GM12878 (cell line): ENCODE data around the gene SLC22A23. TPM values are rescaled to one million over a fixed set of nuclear protein-coding genes. Genes with fewer than 3 reads are reported as not detected.

Source experiments
- ATAC-seq: fragments of 200-7000 bp; cut with Tn5 transposase; 3 replicates; pipeline ENCODE4 v1.9.1; 2020; ENCODE audit warnings: mild to moderate bottlenecking, moderate library complexity
- BruUV-seq: library from RNA; stranded (reverse); fragments of 400-500 nt; replicated peaks from 2 replicates; lab custom pipeline; 2021; lab: Mats Ljungman, UMichigan
- CTCF ChIA-PET: fragments of 300-600 bp; sonication (Branson Sonifier 250); formaldehyde crosslinking; extraction: SDS; loops from one replicate; lab custom pipeline; 2021; ENCODE audit warnings: inconsistent platforms; lab: Yijun Ruan, JAX
- POLR2A ChIA-PET: fragments of 350-600 bp; formaldehyde crosslinking; extraction: SDS; loops from one replicate; lab custom pipeline; 2021; ENCODE audit warnings: inconsistent platforms; lab: Charles Lee
- RAD21 ChIA-PET: fragments of 300-600 bp; sonication (Branson Sonifier 250); formaldehyde crosslinking; loops from one replicate; lab custom pipeline; 2023; ENCODE audit warnings: antibody characterized with exemption; ENCODE audit not compliant: unreplicated experiment; lab: Charles Lee
- SMC1A ChIA-PET: fragments of 300-600 bp; sonication (Branson Sonifier 250); formaldehyde crosslinking; loops from one replicate; lab custom pipeline; 2023; ENCODE audit not compliant: unreplicated experiment, uncharacterized antibody; lab: Charles Lee
- DNase-seq: peaks from one replicate; pipeline ENCODE4 v3.0.0-alpha.2; 2011; ENCODE audit warnings: low read depth, low spot score
- FAIRE-seq: peaks from 3 replicates; lab custom pipeline; 2011; peaks lifted over from hg19 to GRCh38; lab: Jason Lieb, UNC
- H2AFZ ChIP-seq: 2 replicates; pipeline ENCODE4 v1.6.0; 2011; ENCODE audit warnings: low read depth, low read length, control low read depth; ENCODE audit not compliant: control insufficient read depth
- H3K27ac ChIP-seq: 2 replicates; pipeline ENCODE4 v1.5.1; 2011; ENCODE audit warnings: control low read depth; ENCODE audit not compliant: control insufficient read depth, insufficient read depth
- H3K27me3 ChIP-seq, 2 experiments: replicated peaks in 1 of 2; 2 replicates each; pipeline versions ENCODE4 v1.6.0 to v1.6.1; 2011; ENCODE audit warnings: low read length in 1 of 2; ENCODE audit not compliant: control insufficient read depth in 2 of 2, insufficient read depth in 2 of 2
- H3K36me3 ChIP-seq, 2 experiments: 2 replicates each; pipeline ENCODE4 v1.5.1; 2011; ENCODE audit warnings: low read length in 1 of 2; ENCODE audit not compliant: control insufficient read depth in 2 of 2, insufficient read depth in 2 of 2
- H3K4me1 ChIP-seq: 2 replicates; pipeline ENCODE4 v1.6.1; 2011; ENCODE audit warnings: mild to moderate bottlenecking, low read length, moderate library complexity, mixed read lengths; ENCODE audit not compliant: control insufficient read depth, insufficient read depth
- H3K4me2 ChIP-seq: 2 replicates; pipeline ENCODE4 v1.6.0; 2011; ENCODE audit warnings: control low read depth; ENCODE audit not compliant: control insufficient read depth, insufficient read depth
- H3K4me3 ChIP-seq: fragments of 200-600 bp; sonication (generic); 2 replicates; pipeline ENCODE4 v1.5.1; 2016
- H3K79me2 ChIP-seq: 2 replicates; pipeline ENCODE4 v1.6.0; 2011; ENCODE audit warnings: low read length; ENCODE audit not compliant: control insufficient read depth, insufficient read depth
- H3K9ac ChIP-seq: 2 replicates; pipeline ENCODE4 v1.8.0; 2011; ENCODE audit warnings: low read length, control low read depth, mixed read lengths; ENCODE audit not compliant: control insufficient read depth, insufficient read depth
- H3K9me3 ChIP-seq: replicated peaks from 3 replicates; pipeline ENCODE4 v1.5.1; 2011; ENCODE audit warnings: mild to moderate bottlenecking, low read length; ENCODE audit not compliant: control insufficient read depth, insufficient read depth
- H4K20me1 ChIP-seq: 2 replicates; pipeline ENCODE4 v1.6.0; 2011; ENCODE audit not compliant: control insufficient read depth, insufficient read depth
- ATF7 ChIP-seq: fragments of 450-650 bp; IDR thresholded peaks from 2 replicates; pipeline ENCODE4 v1.6.1; 2016; ENCODE audit warnings: low read depth, mild to moderate bottlenecking
- FOXM1 ChIP-seq: IDR thresholded peaks from 2 replicates; pipeline ENCODE4 v1.6.1; 2012; ENCODE audit warnings: low read depth, mild to moderate bottlenecking, inconsistent platforms, low read length, moderate library complexity
- HCFC1 ChIP-seq: fragments of 150-350 bp; IDR thresholded peaks from 2 replicates; pipeline ENCODE4 v1.6.1; 2014; ENCODE audit warnings: low read length
- JUNB ChIP-seq: IDR thresholded peaks from 2 replicates; pipeline ENCODE4 v1.6.1; 2016; ENCODE audit warnings: antibody characterized with exemption, mild to moderate bottlenecking
- MTA2 ChIP-seq: fragments of 450-650 bp; IDR thresholded peaks from 2 replicates; pipeline ENCODE4 v1.6.1; 2016; ENCODE audit warnings: low read depth, mild to moderate bottlenecking, moderate library complexity
- MYB ChIP-seq: fragments of 150-350 bp; IDR thresholded peaks from 2 replicates; pipeline ENCODE4 v1.6.1; 2014; ENCODE audit warnings: mild to moderate bottlenecking, low read depth, low read length, borderline replicate concordance
- MYC ChIP-seq: IDR thresholded peaks from 2 replicates; pipeline ENCODE4 v1.6.1; 2011; ENCODE audit warnings: mild to moderate bottlenecking, low read length, moderate library complexity, inconsistent platforms; ENCODE audit not compliant: insufficient read depth, insufficient replicate concordance, insufficient read length, severe bottlenecking
- NBN ChIP-seq: fragments of 450-650 bp; IDR thresholded peaks from 2 replicates; pipeline ENCODE4 v1.6.1; 2016
- NFYA ChIP-seq: IDR thresholded peaks from 2 replicates; pipeline ENCODE4 v1.6.1; 2011; ENCODE audit warnings: low read depth, mild to moderate bottlenecking, low read length, improper control_type of control experiment, borderline replicate concordance
- NR2C2 ChIP-seq: IDR thresholded peaks from 2 replicates; pipeline ENCODE4 v1.6.1; 2011; ENCODE audit warnings: borderline replicate concordance, low read depth; ENCODE audit not compliant: control insufficient read depth, insufficient read length
- SREBF1 ChIP-seq: IDR thresholded peaks from 2 replicates; pipeline ENCODE4 v1.6.1; 2012; ENCODE audit warnings: mild to moderate bottlenecking, low read length
- SRF ChIP-seq, 2 experiments: IDR thresholded peaks; 2 replicates each; pipeline ENCODE4 v1.6.1; 2011; ENCODE audit warnings: low read depth in 2 of 2, low read length in 2 of 2, mild to moderate bottlenecking in 1 of 2, moderate library complexity in 1 of 2
- TCF12 ChIP-seq: IDR thresholded peaks from 2 replicates; pipeline ENCODE4 v1.6.1; 2011; ENCODE audit warnings: low read depth, mild to moderate bottlenecking, low read length
- TCF7 ChIP-seq: IDR thresholded peaks from 2 replicates; pipeline ENCODE4 v1.6.1; 2014; ENCODE audit warnings: antibody characterized with exemption, borderline replicate concordance
- WRNIP1 ChIP-seq: IDR thresholded peaks from 2 replicates; pipeline ENCODE4 v1.6.1; 2011; ENCODE audit warnings: low read depth, low read length, improper control_type of control experiment, borderline replicate concordance
- ZNF217 ChIP-seq: fragments of 450-650 bp; IDR thresholded peaks from 2 replicates; pipeline ENCODE4 v1.6.1; 2017; ENCODE audit warnings: antibody characterized with exemption, mild to moderate bottlenecking
- ZNF384 ChIP-seq: IDR thresholded peaks from 2 replicates; pipeline ENCODE4 v1.6.1; 2012; ENCODE audit warnings: low read depth, mild to moderate bottlenecking, low read length, improper control_type of control experiment, borderline replicate concordance
- ZNF622 ChIP-seq: fragments of 450-650 bp; IDR thresholded peaks from 2 replicates; pipeline ENCODE4 v1.6.1; 2017; ENCODE audit warnings: mild to moderate bottlenecking, inconsistent platforms
- WGBS: methylation state at CpG from one replicate; pipeline ENCODE4 v1.1.6; 2016; ENCODE audit warnings: low lambda C conversion rate; ENCODE audit not compliant: insufficient replicate concordance, insufficient coverage; ENCODE audit errors: missing lambda C conversion rate; 5-methylcytosine and 5-hydroxymethylcytosine counted together
- in situ Hi-C: fragments of 300-500 bp; cut with MboI; formaldehyde crosslinking; loops from 9 replicates; pipeline ENCODE4 v1.14.3; 2018; ENCODE audit warnings: mixed read lengths
- intact Hi-C: fragments of 100-400 bp; cut with micrococcal nuclease; formaldehyde crosslinking; loops from one replicate; pipeline ENCODE4 v1.14.2; 2022; ENCODE audit not compliant: unreplicated experiment
- polyA plus RNA-seq, 11 experiments: library from polyadenylated mRNA; depleted of rRNA in 4 of 11; unstranded in 6 of 11; stranded (reverse) in 5 of 11; fragments of >200 nt; fragmentation: Nextera tagmentation in 4 of 11; fragmentation: Illumina TruSeq in 1 of 11; extraction: Ambion mirVana in 4 of 11; extraction: Trizol in 1 of 11; gene quantifications; 1 replicate in 1 of 11; 2 replicates in 10 of 11; pipeline versions ENCODE4 v1.2.1 to v1.2.3, GENCODE V29; 2011 to 2016; ENCODE audit warnings: inconsistent platforms in 2 of 11, missing spikeins in 2 of 11, low read depth in 1 of 11
- total RNA-seq, 4 experiments: library from RNA; depleted of rRNA in 3 of 4; stranded (reverse); fragments of >200 nt in 3 of 4; fragmentation: Illumina TruSeq in 1 of 4; extraction: Trizol in 1 of 4; gene quantifications; 2 replicates each; pipeline versions ENCODE4 v1.2.1 to v1.2.3, GENCODE V29; 2013 to 2021
- TF ChIP-seq, protein P1 (sequence below): IDR thresholded peaks from 2 replicates; pipeline ENCODE4 v1.6.1; 2012; ENCODE audit warnings: low read depth, low read length, improper control_type of control experiment
- TF ChIP-seq, protein P2 (sequence below): fragments of 450-650 bp; IDR thresholded peaks from 2 replicates; pipeline ENCODE4 v1.6.1; 2014; ENCODE audit warnings: mild to moderate bottlenecking

The SLC22A23 gene
- total and polyA plus RNA-seq, 10 of the 15 experiments (the other 5 are each of a cell fraction or from before 2014, with no cell fraction given): 0.20 to 2.4 (median 0.74) TPM

DNA sequence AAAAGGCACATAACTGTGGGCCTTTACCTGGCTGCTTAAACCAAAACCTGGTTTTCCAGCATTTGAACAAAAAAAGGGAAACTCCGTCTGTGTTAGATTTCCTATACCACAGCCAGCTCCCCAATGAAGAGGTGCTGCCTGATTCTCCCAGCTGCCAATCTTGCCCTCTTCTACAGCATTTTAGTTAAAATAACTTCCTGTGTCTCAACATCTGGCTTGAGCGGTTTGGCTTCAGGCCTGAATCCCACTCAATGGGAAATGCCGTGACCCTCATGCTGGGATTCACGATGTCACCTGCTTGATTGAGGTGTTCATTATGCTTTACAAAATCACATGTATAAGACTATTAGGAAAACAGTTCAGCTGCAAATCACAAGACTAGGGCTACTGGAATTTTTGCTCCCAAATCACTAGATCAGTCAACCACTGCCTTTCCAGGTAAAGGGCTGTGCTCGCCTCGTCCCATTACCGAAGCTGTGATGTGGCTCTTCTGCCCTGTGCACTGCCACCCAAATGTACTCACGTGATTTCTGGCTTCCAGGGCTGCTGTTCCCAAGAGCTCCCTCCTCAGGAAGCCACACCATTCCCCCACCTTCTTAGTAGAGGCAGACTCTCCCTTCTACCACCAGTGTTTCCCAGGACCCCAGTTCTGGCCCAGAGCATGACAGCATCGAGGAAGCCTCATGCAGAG is 103.5 kb downstream of the SLC22A23 start:
- intact Hi-C loops: no loop called here
- Histone ChIP-seq H3K9me3 (no peaks in the 10 kb centered on the region; the same call in 2 of the 3 replicates), H3K36me3 (no peaks in the 10 kb centered on the region), H3K27me3 (no peaks in the 10 kb centered on the region; a peak in 1 of 4 replicates), H3K4me2 (no peak overlapping the region), H3K4me1 (peaks cover 7% of the 10 kb centered on the region), H4K20me1 (no peaks in the 10 kb centered on the region), H3K79me2 (no peaks in the 10 kb centered on the region), H3K4me3 (no peak overlapping the region), H3K27ac (no peak overlapping the region), H2AFZ (no peak overlapping the region), H3K9ac (no peak overlapping the region)
- CTCF ChIA-PET: interaction anchor here (0.8 to 1.3 kb wide), 3 partner anchors 29 to 73 kb away, joined by 3 read pairs; no protein-coding TSS in a partner anchor
- BruUV-seq: no TSS peak
- DNase-seq (no peak), FAIRE-seq (no peak), ATAC-seq (no peak)
- RAD21 ChIA-PET: no interaction called here
- no peak for TF ChIP-seq NFYA
- no peak for TF ChIP-seq ZNF622
- no peak for TF ChIP-seq NR2C2
- TF ChIP-seq, protein P1, sequence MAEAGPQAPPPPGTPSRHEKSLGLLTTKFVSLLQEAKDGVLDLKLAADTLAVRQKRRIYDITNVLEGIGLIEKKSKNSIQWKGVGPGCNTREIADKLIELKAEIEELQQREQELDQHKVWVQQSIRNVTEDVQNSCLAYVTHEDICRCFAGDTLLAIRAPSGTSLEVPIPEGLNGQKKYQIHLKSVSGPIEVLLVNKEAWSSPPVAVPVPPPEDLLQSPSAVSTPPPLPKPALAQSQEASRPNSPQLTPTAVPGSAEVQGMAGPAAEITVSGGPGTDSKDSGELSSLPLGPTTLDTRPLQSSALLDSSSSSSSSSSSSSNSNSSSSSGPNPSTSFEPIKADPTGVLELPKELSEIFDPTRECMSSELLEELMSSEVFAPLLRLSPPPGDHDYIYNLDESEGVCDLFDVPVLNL: no peak
- TF ChIP-seq TCF12: no peak
- no peak for TF ChIP-seq MYC
- TF ChIP-seq, protein P2, sequence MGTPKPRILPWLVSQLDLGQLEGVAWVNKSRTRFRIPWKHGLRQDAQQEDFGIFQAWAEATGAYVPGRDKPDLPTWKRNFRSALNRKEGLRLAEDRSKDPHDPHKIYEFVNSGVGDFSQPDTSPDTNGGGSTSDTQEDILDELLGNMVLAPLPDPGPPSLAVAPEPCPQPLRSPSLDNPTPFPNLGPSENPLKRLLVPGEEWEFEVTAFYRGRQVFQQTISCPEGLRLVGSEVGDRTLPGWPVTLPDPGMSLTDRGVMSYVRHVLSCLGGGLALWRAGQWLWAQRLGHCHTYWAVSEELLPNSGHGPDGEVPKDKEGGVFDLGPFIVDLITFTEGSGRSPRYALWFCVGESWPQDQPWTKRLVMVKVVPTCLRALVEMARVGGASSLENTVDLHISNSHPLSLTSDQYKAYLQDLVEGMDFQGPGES: no peak
- TF ChIP-seq TCF7: no peak
- TF ChIP-seq JUNB: no peak
- no peak for TF ChIP-seq MTA2
- TF ChIP-seq ZNF217: no peak
- TF ChIP-seq MYB: no peak
- no peak for TF ChIP-seq ATF7
- TF ChIP-seq NBN: no peak
- no peak for TF ChIP-seq FOXM1
- TF ChIP-seq ZNF384: no peak
- TF ChIP-seq SREBF1: no peak
- no peak for TF ChIP-seq WRNIP1
- TF ChIP-seq SRF (IDR thresholded peaks at IDR 0.05; ENCODE audit: low read depth in 2 of 2, low read length in 2 of 2): no peak
- no peak for TF ChIP-seq HCFC1
- WGBS: 38% methylated on average over 9 of the region's 9 CpGs
- SMC1A ChIA-PET: interaction anchor here (0.9 kb wide), 1 partner anchor 19 kb away, joined by 3 read pairs; no protein-coding TSS in a partner anchor
- in situ Hi-C loops: no loop called here
- POLR2A ChIA-PET: interaction anchor here (0.6 kb wide), 1 partner anchor 789 kb away, joined by 10 read pairs; no protein-coding TSS in a partner anchor
